Endothelial cell of hepatic sinusoid (primary cell): ENCODE data around the gene MKNK2.

Source experiments
- in situ Hi-C: cut with HindIII; loops from 2 replicates; pipeline ENCODE4 v1.10.0; 2017; ENCODE audit warnings: low sequenced_read_pairs

MKNK2 gene

DNA sequence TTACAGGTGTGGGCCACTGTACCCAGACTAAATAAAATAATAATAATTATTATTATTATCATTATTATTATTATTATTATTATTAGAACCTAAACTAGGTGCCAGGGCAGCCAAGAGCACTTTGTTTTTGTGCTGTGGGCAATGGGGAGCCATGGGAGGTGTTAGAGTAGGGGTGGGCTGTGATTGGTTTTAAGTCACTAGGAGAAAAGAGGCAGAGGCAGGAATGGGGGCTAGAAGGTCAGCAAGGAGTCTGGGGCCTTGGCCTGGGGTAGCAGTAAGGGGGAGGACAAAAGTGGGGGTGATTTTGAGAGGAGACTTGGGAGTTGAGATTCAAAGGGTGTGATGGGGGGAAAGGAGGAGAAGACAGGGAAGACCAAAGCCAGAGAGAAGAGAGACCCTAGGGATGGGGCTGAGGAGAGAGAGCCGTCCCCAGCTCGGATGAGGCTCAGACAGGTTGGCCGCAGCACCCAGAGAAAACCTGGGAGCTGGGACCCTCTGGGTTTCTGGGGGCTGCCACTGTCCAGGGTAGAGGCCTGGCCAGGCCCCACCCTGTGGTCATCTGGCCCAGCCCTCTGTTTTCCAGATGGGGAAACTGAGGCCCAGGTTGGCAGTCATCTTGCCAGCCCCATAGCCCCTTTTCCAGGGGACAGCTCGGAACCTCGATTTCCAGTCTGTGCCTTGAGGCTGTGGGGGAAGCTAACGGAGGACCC lies 17.8 kb downstream of the MKNK2 start:
- in situ Hi-C loops, result no loop called here

DNA sequence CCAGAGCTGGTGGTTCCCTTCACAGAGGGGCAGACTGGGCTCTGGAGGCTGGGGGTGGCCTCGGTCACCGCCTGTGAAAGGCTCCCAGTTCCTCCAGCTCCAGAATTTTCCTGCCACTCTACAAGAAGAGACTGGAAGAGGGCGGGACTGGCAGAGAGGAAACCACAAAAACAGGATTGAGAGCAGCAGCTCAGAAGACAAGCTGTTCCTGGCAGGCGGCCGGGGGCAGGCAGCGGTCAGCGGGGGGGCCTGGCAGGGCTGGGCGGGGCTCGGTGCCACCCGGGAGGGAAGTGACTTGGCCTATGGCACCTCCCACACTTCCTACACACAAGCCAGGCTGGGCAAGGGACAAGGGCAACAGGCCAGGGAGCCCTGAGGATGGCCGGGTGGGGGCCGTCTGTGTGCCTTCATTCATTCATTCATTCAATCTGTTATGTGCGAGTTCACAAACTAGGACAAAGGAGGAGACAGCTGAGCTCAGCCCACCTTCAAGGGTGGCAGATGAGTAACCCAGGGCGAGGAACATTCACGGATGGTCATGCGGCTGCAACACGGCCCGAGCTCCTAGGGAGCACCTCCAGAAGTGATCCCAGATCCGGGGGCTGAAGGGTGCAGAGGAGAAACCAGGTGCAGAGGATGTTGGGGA lies 18.6 kb downstream of the MKNK2 start:
- in situ Hi-C loops, result no loop called here

DNA sequence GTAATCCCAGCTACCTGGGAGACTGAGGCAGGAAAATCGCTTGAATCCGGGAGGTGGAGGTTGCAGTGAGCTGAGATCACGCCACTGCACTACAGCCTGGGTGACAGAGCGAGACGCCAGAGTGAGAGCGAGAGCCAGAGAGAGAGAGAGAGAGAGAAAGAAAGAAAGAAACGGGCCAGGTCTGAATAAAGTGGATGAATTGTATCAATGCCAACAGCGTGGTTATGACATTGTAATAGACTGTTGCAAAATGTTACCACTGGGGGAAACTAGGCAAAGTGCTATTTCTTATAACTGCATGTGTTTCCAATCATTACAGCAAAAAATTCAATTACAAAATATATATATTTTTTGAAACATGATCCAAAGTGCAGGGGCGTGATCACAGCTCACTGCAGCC lies 23.7 kb downstream of the MKNK2 start:
- in situ Hi-C loops, result no loop called here

DNA sequence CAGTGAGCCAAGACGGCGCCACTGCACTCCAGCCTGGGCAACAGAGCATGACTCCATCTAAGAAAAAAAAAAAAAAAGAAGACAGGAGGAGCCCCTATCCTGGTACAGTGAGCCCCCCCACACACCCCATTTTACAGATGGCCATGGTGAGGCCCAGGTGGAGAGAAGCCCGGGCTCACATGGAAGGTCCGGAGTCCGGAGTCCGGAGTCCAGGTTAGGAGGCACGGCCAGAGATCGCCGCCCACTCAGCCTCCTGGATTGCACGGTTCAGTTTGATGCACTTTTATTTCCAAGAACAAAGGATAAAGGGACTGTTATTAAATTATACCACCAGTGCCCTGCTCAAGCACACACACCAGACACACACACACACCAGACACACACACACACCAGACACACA lies 24.3 kb downstream of the MKNK2 start:
- in situ Hi-C loops, result no loop called here

- in situ Hi-C loops, result no loop called here
Measured at GRCh38 chr19:2022289-2022688, 28.8 kb downstream of the MKNK2 start.

GRCh38 chr19:2021453-2022140 lies 29.4 kb downstream of the MKNK2 start:
- in situ Hi-C loops, result no loop called here

DNA sequence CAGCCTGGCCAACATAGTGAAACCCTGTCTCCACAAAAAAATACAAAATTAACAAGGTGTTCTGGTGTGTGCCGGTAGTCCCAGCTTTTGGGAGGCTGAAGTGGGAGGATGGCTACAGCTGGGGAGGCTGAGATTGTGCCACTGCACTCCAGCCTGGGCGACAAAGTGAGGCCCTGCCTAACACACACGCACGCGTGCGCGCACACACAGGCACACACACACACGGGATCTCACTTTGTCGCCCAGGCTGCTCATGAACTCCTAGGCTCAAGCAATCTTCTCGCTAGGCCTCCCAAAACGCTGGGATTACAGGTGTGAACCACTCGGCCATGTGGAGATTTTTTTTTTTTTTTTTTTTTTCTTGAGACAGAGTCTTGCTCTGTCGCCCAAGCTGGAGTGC lies 32.3 kb downstream of the MKNK2 start:
- in situ Hi-C loops, result loop anchor here (5.0 kb wide), 1 partner anchor 81 kb away; no protein-coding TSS in a partner anchor

DNA sequence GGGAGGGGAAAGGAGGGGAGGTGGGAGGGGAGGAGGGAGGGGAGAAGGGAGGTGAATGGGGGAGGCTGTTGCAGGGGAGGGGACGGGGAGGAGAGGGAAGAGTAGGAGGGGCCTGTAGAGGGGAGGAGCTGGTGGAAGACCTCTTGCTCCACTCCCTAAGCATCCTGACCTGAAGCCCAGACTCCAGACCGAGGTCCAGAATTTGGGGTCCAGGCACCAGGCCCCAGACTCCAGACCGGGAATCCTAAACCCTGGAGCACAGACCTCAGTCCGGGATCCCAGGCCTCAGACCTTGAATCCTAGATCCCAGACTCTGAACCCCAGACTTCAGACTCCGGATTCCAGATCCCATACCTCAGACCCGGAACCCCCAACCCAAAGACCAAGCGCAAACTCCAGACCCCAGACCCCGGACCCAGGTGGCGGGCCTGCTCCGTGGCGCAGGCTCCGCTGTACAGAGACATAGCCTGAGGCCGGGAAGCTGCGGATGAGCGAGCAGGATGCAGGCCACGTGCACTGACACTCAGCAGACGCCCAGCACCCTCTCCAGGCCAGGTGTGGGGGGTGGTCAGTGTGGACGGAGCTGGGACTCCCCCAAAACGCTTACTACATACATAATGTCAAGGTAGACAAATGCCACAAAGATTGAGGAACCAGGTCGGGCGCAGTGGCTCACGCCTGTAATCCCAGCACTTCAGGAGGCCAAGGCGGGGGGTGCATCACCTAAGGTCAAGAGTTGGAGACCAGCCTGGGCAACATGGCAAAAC lies 34.8 kb downstream of the MKNK2 start:
- in situ Hi-C loops, result loop anchor here (5.0 kb wide), 1 partner anchor 79 kb away; no protein-coding TSS in a partner anchor

GRCh38 chr19:2015608-2015950 lies 35.5 kb downstream of the MKNK2 start, which contains the start of gene BTBD2:
BTBD2 (minus strand) TSS chr19:2015714; CDS start chr19:2015703, 11 bp downstream.
- in situ Hi-C loops, result loop anchor here (5.0 kb wide), 1 partner anchor 78 kb away; no protein-coding TSS in a partner anchor

DNA sequence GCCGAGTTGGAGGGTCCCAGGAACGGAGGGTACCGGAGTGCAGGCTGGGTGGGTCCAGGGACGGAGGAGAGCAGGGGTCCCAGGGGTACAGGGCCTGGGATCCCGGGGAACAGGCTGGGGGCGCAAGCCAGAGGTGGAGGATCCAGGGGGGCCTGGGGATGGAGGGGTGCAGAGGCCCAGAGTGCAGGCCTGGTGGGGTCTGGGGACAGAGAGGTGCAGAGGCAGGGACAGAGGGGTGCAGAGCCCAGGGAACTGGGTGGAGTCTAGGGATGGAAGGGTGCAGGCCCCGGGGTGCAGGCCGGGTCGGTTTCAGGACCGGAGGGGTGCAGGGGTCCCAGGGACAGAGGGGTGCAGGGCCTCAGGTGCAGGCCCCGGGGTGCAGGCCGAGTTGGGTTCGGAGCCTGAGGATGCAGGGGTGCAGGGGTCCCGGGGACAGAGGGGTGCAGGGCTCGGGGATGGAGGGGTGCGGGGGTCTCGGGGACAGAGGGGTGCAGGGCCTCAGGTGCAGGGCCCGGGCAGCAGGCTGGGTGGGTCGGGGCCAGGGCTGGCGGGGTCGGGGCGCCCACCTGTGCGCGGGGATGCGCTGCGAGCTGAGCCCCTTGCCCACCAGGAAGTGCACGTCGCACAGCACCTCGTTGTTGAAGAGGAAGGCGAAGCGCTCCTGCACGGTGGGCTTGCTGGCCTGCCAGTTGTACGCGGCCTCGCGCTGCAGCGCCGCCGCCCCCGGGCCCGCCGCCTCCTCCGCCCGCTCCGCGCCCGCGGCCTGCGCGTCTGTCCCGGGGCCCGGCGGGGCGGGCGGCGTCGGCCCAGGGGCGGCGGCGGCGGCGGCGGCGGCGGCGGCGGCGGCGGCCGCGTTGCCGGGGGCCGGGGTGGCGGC lies 36.1 kb downstream of the MKNK2 start:
- in situ Hi-C loops, result loop anchor here (5.0 kb wide), 1 partner anchor 78 kb away; no protein-coding TSS in a partner anchor

DNA sequence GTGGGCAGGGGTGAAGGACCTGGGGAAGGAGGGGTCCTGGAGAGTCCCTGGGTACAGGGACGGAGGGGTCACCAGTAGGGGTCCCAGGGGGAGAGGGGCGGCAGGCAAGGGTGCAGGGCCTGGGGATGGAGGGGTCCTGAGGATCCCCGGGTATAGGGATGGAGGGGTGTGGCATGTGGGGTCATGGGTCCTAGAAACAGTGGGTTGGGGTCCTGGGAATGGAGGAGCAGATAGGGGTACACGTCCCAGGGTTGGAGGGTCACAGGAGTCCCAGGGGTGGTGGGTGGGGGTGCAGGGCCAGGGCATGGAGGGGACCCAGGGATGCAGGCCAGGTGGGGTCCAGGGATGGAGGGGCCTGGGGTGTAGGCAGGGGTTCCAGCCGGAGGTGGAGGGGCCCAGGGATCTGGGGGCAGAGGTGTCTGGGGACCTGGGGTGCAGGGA lies 36.9 kb downstream of the MKNK2 start:
- in situ Hi-C loops, result no loop called here

GRCh38 chr19:2013683-2013961 lies 37.4 kb downstream of the MKNK2 start:
- in situ Hi-C loops, result no loop called here

GRCh38 chr19:2012941-2013682 lies 37.9 kb downstream of the MKNK2 start:
- in situ Hi-C loops, result no loop called here

GRCh38 chr19:2011169-2011568 lies 39.9 kb downstream of the MKNK2 start:
- in situ Hi-C loops, result no loop called here

DNA sequence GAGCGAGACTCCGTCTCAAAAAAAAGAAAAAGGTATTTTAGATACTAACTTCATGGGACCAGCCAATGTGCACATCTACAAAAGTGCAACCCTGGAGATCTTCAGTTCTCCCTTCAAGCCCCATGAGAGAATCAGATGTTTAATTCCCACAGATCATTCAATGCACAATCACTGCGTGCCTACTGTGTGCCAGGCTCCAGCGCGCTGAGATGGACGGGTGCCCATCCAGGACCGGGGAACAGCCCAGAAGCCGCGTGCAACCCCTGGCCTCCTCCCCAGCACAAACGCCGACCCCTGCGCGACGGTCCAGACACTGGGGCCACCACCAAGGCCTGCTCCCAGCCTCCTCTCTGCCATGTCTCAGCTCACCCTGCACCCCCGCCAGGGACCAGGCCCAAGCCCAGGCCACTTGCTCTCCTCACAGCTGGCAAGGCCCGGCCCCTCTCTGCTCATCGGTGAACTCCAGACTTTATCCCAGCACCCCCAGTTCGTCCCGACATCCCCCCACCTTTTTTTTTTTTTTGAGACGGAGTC lies 40.8 kb downstream of the MKNK2 start:
- in situ Hi-C loops, result no loop called here

DNA sequence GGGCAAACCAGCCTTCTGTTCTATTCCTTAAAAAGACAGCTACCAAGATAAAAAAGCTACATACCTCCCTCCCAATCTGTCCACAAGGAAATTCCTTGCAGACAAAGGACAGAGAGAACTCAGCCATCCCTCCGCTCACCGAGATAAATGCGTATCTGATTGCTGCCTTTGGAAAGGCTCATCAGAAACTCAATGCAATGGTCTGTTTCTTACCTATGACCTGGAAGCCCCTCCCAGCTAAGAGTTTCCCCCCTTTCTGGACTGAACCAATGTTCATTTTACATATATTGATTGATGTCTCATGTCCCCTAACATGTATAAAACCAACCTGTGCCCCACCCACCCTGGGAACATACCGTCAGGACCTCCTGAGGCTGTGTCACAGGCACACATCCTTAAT lies 47.2 kb downstream of the MKNK2 start:
- in situ Hi-C loops, result no loop called here

DNA sequence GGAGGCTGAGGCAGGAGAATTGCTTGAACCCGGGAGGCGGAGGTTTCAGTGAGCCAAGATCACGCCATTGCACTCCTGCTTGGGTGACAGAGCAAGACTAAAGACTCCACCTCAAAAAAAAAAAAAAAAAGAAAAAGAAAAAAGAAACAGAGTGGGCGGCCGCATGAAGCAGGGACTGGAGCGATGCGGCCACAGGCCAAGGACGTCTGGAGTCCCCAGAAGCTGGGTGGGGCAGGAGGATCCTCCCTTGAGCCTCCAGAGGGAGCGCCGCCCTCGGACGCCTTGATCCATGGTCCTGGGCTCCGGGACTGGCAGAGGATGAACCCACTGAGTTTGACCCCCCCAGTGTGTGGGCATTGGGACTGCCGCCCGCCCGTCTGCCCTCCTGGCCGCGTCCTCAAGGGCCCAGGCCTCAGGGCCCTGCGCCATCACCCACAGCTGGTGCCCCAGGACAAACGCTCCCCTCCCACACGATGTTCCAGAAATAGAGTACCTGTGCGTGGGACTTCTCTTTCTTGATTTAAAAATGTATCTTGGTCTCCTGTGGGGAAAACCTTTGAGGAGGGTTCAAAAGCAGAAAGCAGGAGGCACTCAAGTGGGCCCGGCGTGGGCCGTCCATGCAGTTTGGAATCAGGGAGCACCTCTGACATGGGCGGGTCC lies 51.1 kb downstream of the MKNK2 start:
- in situ Hi-C loops, result loop anchor here (10.0 kb wide), 2 partner anchors 225 to 315 kb away; no protein-coding TSS in a partner anchor
